ENCODE data around the gene KCNMB1.

The KCNMB1 gene

DNA sequence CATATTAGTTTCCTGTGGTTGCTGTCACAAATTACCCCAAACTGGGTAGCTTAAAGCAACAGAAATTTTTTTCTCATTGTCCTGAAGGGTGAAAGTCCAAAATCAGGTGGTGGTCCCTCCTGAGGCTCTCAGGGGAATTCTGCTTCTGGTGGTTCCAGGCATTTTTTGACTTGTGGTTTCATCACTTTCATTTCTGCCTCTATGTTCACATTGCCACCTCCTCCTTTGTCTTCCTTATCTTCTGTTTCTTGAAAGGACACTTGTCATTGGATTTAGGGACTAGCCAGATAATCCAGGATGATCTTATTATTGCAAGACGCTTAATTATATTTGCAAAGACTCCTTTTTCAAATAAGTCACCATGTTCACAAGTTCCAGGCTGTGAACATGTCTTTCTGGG lies 43.2 kb downstream of the KCNMB1 start:
- DNase-seq (ENCODE audit: extremely low read depth, low read depth): no peak
- TF ChIP-seq CTCF (IDR thresholded peaks at IDR 0.05; ENCODE audit: low read depth, low read length): no peak

DNA sequence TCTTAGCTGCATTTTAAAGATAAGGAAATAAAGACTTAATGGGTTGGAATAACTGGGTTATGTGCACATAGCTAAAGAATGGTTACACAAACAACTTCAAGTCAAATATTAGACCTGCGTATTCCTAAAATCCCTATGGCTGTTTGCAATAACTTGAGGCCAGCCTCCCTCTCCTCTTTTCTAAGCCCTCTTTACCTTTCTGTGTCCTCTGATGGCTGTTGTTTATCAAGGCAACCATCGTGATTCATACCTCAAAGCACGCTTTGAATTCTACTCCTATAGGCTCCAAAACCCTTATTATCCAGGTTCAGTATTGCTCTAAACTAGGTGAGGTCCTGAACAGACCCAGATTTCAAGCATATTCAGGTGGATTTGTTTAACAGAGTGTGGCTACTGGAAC lies 46.0 kb downstream of the KCNMB1 start:
- DNase-seq (ENCODE audit: extremely low read depth, low read depth): no peak
- TF ChIP-seq CTCF (IDR thresholded peaks at IDR 0.05; ENCODE audit: low read depth, low read length): no peak

- no peak for TF ChIP-seq CTCF (IDR thresholded peaks at IDR 0.05; ENCODE audit: low read depth, low read length)
- no peak for DNase-seq (ENCODE audit: extremely low read depth, low read depth)
Observed at GRCh38 chr5:170342153-170342725, 46.9 kb downstream of the KCNMB1 start.

DNA sequence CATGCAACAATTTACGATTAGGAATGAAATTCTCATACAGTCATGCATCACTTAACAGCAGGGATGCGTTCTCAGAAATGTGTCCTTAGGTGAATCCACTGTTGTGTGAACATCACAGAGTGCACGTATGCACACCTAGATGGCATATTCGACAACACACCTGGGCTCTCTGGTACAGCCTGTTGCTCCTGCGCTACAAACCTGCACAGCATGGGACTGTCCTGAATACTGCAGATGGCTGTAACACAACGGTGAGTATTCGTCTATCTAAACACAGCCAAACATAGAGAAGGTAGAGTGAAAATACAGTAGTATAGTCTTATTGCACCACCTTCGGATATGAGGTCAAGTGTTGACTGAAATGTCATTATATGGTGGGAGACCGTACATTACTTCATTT lies 47.6 kb downstream of the KCNMB1 start:
- no peak for DNase-seq (ENCODE audit: extremely low read depth, low read depth)
- TF ChIP-seq CTCF (IDR thresholded peaks at IDR 0.05; ENCODE audit: low read depth, low read length): no peak

DNA sequence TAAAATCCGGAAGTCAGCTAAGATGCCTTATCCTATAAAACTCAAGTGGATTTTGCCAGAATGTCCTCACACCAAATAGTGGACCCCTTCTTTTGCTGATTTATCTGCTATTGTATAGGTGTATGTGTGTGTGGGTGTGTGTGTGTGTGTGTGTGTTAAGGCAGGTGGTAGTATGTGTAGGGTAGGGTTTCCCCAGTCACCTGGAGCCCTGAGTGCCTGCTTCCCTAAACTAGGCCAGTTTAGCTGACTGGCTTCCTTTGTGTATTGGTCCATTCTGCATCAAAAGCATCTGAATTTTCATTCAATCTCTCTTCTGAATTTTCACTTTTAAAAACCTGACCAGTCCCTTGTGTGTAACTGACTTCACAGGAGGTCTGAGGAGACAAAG lies 49.4 kb downstream of the KCNMB1 start:
- no peak for TF ChIP-seq CTCF (IDR thresholded peaks at IDR 0.05; ENCODE audit: low read depth, low read length)
- no peak for DNase-seq (ENCODE audit: extremely low read depth, low read depth)

DNA sequence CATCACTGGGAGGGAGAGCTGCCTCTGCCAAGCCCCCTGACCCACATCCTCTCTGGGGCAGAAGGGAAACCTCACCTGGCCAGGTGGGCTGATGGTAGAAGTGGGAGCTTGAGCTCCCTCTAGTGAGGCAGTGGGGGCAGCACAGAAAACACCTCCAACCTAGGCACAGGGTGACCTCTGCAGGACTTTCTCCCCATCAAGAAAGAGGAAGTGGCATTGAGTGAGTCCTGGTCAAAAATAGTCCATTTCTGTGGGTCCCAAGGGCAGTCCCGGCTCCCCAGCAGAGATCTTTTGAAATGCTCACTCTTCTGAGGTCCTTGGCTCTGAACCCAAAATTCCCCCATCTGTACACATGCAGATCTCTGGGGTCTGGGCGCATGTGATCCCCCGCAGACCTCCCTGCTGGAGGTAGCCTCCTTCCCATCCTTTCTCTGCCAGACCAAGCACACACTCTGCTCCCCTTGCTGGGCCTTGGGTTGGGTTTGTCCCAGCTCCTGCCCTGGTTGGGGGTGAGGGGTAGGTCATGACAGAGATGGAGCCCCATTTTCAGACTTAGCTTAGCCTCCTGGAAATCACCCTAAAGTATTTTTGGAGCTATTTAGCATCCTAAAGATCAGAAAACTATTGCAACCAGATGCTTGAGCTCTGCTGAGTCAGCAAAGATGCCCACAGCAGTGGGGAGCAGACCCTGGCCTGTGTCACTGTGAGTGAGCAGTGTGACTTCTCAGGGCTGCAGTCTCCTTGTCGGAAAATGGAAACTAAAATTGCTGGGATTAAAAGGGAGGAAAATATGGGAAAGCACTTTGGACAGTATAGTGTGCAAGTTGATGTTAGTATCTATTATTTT lies 50.0 kb downstream of the KCNMB1 start:
- DNase-seq (ENCODE audit: extremely low read depth, low read depth): no peak

More for the DNA sequence above, 50.0 kb downstream of the KCNMB1 start:
- no peak for TF ChIP-seq CTCF (IDR thresholded peaks at IDR 0.05; ENCODE audit: low read depth, low read length)

Measured in AG09319 (cell line).